ENCODE results near the gene STYK1.
A peak's percentile ranks its signal among the peaks of the same experiment; 100 is the strongest.
"Not testable (repeated sequence)": the region's sequence is repeated elsewhere in the genome, so short reads cannot be mapped to it uniquely, and the experiment has no call there.

STYK1 gene

DNA sequence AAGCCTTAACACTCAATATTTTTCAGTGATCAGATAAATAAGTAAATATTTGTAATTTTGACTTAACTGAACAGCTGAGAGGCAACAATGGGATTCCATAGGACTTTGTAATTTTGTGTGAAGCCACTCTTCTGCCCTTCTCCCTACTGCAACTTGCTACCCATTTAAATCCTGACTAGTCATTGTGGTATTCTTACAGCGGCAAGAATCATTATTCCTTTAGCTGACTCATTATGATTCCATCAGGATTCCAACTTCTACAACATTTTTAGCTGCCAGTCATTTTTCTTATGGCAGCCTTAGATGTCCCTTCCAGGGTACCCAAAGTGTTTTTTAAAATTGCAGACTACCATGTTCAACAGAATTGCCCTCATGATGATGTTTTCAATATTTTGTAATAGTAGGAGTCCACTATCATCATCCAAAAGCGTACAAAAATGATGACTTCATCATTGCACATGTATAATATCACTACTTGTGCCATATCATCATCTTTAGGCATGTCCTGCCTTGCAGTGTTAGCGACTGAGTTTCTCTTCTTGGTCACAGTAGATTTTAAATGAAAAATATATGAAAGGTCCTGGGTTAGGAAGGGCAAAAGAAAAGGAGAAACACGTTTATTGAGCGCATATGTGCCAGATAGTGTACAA lies 55.4 kb downstream of the STYK1 start:
- DNase-seq = no peak

DNA sequence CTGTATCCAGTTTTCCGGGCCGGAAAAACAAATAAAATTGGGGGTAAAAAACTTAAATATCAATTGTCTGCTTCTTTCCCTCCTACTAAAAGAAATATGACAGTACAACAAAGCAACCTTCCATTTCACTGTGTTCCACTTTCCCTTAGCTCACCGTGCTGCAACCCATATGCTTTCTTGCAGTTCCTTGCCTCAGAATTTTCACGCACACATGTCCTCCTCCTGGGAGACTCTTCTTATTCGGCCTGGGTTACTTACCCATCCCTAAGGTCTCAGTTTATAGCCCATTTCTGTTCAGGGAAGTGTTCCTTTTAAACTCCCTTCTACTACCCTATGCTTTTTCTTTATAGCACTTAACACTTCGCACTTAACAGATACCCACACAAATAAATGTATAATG lies 56.0 kb downstream of the STYK1 start:
- no peak for DNase-seq

DNA sequence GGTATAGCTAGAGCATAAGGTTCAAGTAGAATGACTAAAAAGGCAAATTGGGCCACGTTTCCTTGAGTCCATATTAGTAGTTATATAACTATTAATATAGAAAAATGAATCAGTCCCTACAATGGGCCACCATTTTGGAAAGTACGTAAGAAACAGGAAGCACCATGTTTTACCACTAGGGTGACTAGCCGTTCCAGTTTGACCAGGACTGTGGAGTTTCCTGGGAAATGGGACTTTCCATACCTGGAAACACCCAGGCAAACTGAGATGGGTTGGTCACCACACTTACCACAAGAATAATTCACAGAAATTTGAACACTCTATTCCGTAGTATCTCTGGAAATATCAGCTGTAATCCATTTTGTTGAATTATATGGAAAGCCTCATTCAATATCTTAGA lies 58.3 kb downstream of the STYK1 start:
- no peak for DNase-seq

DNA sequence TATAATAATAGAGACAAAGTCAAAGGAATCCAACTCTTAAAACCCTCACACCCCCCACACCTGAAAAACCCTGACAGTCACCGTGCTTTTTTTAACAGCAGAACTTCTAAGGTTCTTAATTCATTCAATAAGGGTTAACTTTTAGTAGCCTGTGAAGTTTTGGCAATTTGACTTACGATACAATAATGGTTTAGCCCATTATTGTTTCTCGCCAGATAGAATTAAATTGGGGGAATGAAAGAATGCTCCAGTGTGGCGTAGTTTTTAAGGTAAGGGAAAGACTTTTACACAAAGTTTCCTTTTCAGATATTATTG lies 59.8 kb downstream of the STYK1 start:
- no peak for DNase-seq

DNA sequence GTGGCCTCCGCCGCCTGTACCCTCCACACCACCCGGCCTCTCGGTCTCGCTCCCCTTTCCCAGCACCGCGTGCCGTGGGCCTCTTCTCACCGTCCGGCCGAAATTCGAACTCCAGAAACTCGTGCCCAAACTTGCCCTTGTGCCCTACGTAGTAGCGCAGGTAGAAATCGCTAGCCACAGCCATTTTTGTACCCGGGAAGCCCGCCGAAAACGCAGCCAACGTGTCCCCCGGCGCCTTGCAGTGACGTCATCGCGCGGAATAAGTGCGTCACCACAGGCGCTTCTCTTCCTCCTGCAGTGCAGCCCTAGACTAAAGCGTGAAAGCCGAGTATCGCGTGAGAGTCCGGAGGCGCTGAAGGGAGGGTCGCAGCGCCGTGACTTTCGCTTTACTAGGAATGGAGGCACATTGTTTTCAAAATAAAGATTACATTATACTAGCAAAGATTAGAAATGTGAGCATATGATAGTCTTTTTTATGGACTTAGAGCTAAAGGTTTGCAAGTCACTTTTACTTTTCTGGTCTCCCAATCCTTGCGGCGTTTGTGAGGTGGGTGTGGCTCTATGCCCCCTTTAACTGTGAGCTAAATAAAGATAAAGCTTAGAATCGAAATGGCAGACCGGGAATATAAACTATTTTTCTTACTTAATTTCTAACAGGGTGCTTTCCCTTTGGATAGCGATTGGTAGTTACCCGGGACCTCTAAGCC lies 60.4 kb downstream of the STYK1 start, which contains the start of gene MAGOHB:
MAGOHB (minus strand) TSS at position 261 of the 707 bp plus-strand sequence; CDS start at position 184, 77 bp downstream.
- peak; percentile 98 for DNase-seq

DNA sequence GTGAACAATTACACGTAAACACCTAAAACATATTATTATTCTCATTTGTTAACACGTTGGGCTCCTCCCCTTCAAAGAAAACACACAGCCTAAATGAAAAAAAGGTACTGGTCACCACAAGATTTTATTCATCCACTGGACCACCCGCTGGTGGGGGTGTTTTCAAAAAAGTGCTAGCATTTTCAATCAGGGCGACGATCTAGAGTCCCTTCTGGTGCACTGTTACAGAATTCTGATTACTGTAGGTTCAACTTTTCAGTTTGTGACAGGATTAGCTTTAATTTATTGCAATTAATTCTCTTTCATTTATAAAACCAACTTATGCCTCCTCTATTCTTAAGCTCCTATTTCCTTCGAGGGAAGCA lies 60.9 kb downstream of the STYK1 start:
- DNase-seq = peak; percentile 13

DNA sequence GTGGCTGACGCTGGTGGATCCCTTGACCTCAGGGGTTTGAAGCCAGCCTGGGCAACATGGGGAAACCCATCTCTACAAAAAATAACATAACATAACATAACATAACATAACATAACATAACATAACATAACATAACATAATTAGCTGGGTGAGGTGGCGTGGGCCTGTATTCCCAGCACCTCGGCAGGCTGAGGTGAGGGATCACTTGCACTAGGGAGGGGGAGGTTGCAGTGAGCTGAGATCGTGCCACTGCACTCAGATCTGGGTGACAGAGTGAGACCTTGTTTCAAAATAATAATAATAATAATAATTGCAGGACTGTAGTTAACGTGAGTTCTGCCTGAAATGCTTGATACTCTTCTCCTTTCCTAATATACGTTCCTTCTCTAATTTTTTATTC lies 61.7 kb downstream of the STYK1 start:
- DNase-seq = no peak

DNA sequence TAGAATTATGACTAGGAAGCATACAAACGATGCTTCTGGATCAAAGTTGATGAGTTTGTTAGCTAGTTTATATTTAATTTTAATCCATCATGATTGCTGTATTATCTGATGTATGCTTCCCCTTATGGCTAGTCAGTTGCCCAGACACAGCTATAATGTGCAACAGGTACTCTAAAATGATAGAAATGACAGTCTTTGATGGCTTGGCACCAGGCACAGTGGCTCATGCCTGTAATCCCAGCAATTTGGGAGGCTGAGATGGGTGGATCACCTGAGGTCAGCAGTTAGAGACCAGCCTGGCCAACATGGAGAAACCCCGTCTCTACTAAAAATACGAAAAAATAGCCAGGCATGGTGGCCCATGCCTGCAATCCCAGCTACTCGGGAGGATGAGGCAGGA lies 62.6 kb downstream of the STYK1 start:
- DNase-seq = not testable (repeated sequence)

DNA sequence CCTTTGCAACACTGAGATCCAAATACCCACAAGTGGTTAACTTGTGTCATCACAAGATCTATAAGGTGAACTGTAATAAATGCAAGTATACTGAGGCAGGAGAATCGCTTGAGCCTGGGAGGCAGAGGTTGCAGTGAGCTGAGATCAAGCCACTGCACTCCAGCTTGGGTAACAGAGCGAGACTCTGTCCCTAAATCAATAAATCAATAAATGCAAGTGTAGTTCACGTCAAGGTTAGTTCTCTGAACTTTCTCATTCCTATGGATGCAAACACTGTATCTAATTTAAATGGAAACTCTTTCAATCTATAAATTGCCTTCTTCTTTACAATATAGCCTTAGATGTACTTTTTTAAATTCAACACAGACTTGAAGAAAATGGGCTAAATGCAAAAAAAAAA lies 63.7 kb downstream of the STYK1 start:
- no peak for DNase-seq

DNA sequence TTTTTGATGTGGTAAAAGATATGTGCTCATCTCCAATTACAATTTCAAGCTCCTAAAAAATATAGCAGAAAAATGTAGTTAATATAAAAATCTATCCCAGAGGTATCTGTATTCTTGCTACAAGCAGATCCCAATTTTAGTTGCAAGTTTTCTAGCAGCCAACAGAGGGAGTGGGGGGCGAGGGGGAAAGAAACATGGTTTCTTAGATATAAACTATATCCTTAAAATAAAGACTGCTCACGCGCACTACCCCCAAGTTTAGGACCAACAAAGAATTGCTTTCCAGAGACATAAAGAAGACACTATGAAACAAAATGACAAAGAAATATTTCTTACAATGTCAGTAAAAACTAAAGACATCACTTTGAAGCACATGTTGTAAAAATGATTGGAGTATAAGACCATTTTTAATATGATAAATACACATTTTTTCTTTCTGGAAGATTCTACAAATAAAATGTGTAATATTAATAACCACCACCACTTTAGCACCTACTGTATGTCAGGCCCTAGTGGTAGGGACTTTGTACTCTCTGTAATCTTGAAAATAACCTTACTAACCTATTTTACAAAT lies 65.9 kb downstream of the STYK1 start:
- no peak for DNase-seq

DNA sequence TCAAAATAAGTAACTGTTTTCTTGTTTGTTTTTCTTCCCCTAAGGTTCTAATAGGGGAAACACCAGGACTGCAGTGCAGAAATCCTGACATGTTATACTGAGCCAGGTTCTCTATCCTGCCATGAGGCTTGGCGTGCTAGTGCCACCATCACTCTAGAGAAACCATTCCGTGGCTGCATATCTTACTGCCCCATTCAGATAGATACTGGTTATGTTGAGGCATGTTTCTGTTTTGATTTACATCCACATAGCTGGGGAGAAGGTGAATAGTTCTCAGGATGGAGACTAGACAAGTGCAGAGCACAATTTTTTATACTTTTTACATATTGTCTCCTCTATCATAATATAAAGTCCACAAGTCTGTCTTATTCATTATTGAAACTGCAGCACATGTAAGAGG lies 72.0 kb downstream of the STYK1 start:
- DNase-seq = no peak

DNA sequence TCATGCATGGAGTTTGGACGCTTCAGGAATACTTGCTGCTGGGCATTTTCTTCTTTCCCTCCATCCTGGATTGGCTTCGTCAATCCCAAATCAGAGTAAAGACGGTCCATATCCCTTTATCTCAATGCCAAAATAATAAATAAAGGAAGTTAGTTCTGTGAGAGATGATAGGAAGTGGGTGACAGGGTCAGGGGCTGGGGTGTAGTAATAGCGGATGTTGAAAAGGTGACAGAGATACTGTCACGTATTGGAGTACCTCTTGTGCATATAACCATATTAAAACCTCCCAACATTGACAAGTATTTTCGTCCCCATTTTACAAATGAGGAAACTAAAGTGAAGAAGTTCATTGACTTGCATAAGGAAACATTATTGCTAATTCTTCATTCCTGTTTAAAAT lies 72.9 kb downstream of the STYK1 start:
- no peak for DNase-seq

DNA sequence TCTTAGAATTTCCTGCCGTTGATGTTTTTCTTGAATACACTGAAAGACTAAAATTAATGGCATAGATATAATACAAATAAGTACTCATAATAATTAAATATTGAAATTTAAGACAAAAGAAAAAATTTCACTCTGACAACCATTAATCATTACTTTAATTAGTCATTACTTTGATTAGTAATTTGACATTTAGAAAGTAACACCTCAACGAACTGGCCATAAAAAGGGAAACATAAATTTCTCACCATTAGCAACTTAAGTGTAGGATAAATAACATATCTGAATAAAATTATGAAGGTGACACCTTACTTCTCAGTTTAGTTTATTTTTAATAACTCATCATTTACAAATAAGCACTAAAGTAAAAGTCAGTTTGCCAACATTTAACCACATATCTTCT lies 78.0 kb downstream of the STYK1 start:
- no peak for DNase-seq

DNA sequence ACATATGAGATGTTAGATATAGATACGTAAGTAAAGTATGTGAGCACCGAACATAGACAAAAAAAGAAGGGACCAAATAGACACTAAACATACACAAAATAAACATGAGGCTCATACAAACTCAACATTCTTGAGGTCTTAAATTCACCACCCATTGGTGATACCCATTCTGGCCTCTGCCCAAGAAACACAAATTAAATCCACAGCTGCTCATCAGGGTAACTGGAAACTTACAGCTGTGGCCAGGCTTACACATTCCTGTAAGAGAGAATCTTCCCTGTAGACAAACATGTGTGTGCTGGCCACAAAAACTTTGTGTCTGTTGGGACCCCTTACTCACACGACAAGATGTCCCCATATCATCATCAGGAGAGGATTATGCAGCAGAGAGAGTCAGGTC lies 82.9 kb downstream of the STYK1 start:
- DNase-seq = no peak

DNA sequence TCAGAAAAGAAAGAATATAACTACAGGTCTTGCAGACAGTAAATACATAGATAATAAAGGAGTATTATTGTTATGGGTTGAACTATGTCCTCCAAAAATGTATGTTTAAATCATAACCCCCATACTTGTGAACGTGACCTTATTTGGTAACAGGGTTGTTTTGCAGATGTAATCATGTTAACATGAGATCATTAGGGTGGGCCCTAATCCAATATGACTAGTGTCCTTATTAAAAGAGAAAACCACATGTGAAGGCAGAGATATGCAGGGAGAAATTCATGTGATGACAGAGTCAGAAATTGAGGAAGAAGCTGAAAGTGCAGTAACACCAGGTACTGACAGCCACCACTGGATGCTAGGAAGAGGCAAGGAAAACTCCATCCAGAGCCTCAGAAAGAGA lies 89.4 kb downstream of the STYK1 start:
- no peak for DNase-seq

DNA sequence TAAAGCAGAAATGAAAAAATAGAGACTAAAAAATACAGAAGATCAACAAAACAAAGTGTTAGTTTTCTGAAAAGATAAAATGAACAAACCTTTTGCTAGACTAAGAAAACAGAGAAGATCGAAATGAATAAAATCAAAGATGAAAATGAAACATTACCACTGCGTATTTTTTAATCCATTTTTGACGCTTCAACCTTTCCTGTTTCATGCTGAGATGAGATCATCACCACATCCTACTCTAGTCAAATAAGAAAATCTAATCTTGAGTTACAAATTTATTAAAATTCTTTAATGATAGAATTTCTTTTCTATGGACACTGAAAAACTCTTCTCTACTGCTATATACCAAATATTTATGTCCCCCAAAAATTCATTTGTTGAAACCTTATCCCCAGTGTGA lies 91.1 kb downstream of the STYK1 start:
- DNase-seq = no peak

DNA sequence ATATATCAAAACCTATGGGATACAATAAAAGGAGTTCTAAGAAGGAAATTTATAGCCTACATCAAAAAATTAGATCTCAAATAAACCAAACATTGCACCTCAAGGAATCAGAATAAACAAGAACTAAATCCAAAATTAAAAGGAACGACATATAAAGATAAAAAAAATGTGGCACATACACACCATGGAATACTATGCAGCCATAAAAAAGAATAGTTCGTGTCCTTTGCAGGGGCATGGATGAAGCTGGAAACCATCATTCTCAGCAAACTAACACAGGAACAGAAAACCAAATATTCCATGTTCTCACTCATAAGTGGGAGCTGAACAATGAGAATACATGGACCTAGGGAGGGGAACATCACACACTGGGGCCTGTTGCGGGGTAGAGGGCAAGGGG lies 91.7 kb downstream of the STYK1 start:
- DNase-seq = not testable (repeated sequence)

DNA sequence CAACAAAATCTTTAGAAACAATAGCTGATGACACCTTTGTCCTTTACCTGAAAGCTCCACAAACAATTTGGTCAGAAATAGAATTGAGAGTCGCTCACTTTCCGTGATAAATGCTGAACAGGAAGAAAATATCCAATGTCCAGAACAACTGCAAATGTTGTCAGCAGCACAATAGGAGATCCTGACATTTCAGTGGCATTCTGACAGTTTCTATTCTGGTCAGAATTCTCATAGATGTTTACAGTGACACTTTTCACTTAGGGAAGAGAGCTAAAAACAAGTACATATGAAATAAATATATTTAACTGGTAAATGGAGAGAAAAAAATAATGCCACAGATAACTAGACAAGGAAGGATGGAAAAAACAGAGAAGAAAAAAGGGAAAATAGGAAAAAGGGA lies 99.5 kb downstream of the STYK1 start:
- DNase-seq = no peak

DNA sequence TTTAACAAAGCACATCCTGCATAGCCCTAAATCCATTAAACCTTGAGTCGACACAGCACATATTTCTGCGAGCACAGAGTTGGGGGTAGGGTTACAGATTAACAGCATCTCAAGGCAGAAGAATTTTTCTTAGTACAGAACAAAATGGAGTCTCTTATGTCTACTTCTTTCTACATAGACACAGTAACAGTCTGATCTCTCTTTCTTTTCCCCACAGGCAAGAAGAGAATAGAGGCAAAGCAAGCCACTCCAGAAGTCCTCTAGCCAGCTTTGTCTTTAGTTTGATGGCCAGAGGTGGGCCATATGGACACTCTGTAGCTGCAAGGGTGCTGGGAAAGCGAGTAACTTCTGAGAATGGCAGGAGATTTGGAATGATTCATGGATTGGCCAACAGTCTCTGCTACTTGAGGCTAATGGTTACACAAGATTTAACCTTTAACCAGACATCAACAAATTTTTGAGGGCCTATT lies 101.8 kb downstream of the STYK1 start:
- DNase-seq = not testable (repeated sequence)

DNA sequence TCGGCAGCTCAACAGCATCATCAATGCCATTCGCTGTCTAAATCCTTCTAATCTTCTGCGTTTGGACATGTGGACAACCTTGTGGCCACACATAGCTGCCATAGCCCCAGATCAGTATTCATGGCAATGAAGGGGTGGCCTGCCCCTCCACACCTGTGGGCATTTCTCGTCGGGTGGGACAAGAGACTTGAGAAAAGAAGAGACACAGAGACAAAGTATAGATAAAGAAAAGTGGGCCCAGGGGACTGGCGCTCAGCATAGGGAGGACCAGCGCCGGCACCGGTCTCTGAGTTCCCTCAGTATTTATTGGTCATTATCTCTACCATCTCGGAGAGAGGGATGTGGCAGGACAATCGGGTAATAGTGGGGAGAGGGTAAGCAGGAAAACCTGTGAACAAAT lies 102.7 kb downstream of the STYK1 start:
- DNase-seq = no peak
